Endothelial cell of umbilical vein (primary cell): Measurements from ENCODE around the gene CNTNAP1. TPM values are rescaled to one million over a fixed set of nuclear protein-coding genes. Genes with fewer than 3 reads are reported as not detected.

Source experiments
- BruUV-seq: library from RNA; stranded (reverse); fragments of 400-500 nt; replicated peaks from 2 replicates; lab custom pipeline; 2021; lab: Mats Ljungman, UMichigan
- CTCF ChIA-PET: fragments of 300-600, 350-600 bp; sonication (Branson Sonifier 250); formaldehyde crosslinking; loops from one replicate; lab custom pipeline; 2021; ENCODE audit warnings: antibody characterized with exemption, inconsistent platforms; lab: Charles Lee
- POLR2A ChIA-PET: fragments of 300-600, 350-600 bp; sonication (Branson Sonifier 250); formaldehyde crosslinking; loops from one replicate; lab custom pipeline; 2021; ENCODE audit warnings: antibody characterized with exemption, inconsistent platforms; lab: Charles Lee
- DNase-seq: peaks from one replicate; pipeline ENCODE4 v3.0.0-alpha.2; 2011; ENCODE audit warnings: low read depth, low spot score
- FAIRE-seq: peaks from 2 replicates; lab custom pipeline; 2011; peaks lifted over from hg19 to GRCh38; lab: Jason Lieb, UNC
- H2AFZ ChIP-seq: 2 replicates; pipeline ENCODE4 v1.6.0; 2012; ENCODE audit warnings: low read depth, low read length, control low read depth, inconsistent platforms
- H3K27ac ChIP-seq: 2 replicates; pipeline ENCODE4 v1.5.1; 2011; ENCODE audit warnings: low read depth, mild to moderate bottlenecking, control low read depth, low read length, moderate library complexity; ENCODE audit not compliant: insufficient read depth
- H3K27me3 ChIP-seq, 2 experiments: 2 replicates each; pipeline versions ENCODE4 v1.6.0 to v1.6.1; 2011; ENCODE audit warnings: low read length in 2 of 2, mixed read lengths in 1 of 2; ENCODE audit not compliant: control insufficient read depth in 2 of 2, insufficient read depth in 2 of 2
- H3K36me3 ChIP-seq, 2 experiments: 2 replicates in 1 of 2; 3 replicates in 1 of 2; pipeline ENCODE4 v1.5.1; 2011; ENCODE audit warnings: low read length in 2 of 2, mild to moderate bottlenecking in 1 of 2, moderate library complexity in 1 of 2; ENCODE audit not compliant: control insufficient read depth in 2 of 2, insufficient read depth in 2 of 2; ENCODE audit errors: extremely low read depth in 1 of 2
- H3K4me1 ChIP-seq: 3 replicates; pipeline ENCODE4 v1.5.1; 2011; ENCODE audit warnings: mild to moderate bottlenecking, low read length; ENCODE audit not compliant: control insufficient read depth, insufficient read depth; ENCODE audit errors: extremely low read depth
- H3K4me2 ChIP-seq: 2 replicates; pipeline ENCODE4 v1.6.1; 2011; ENCODE audit warnings: low read length, control low read depth, mixed read lengths; ENCODE audit not compliant: insufficient read depth
- H3K4me3 ChIP-seq, 3 experiments: fragments of 200-600 bp in 1 of 3; sonication (generic), shearing (Covaris generic) in 1 of 3; replicated peaks in 1 of 3; 2 replicates each; pipeline ENCODE4 v1.5.1; 2011 to 2016; ENCODE audit warnings: control low read depth in 3 of 3, low read length in 3 of 3, mild to moderate bottlenecking in 2 of 3, inconsistent platforms in 1 of 3, low read depth in 1 of 3, moderate library complexity in 1 of 3; ENCODE audit not compliant: insufficient read depth in 1 of 3
- H3K79me2 ChIP-seq: 2 replicates; pipeline ENCODE4 v1.6.0; 2012; ENCODE audit warnings: low read length, inconsistent platforms; ENCODE audit not compliant: control insufficient read depth, insufficient read depth
- H3K9ac ChIP-seq: replicated peaks from 2 replicates; pipeline ENCODE3; 2011; ENCODE audit warnings: low read length, control low read depth; ENCODE audit not compliant: insufficient read depth; ENCODE audit errors: extremely low read depth
- H3K9me1 ChIP-seq: replicated peaks from 3 replicates; pipeline ENCODE4 v1.6.0; 2011; ENCODE audit warnings: mild to moderate bottlenecking, low read length; ENCODE audit not compliant: control insufficient read depth, insufficient read depth; ENCODE audit errors: extremely low read depth
- H3K9me3 ChIP-seq: replicated peaks from 2 replicates; pipeline ENCODE4 v1.5.1; 2012; ENCODE audit warnings: low read length, inconsistent platforms; ENCODE audit not compliant: control insufficient read depth, insufficient read depth
- H4K20me1 ChIP-seq: replicated peaks from 2 replicates; pipeline ENCODE3; 2011; ENCODE audit warnings: mild to moderate bottlenecking, low read length; ENCODE audit not compliant: control insufficient read depth, insufficient read depth; ENCODE audit errors: extremely low read depth
- EZH2 ChIP-seq: IDR thresholded peaks from 2 replicates; pipeline ENCODE4 v1.6.1; 2012; ENCODE audit warnings: borderline replicate concordance, low read depth, mild to moderate bottlenecking, moderate library complexity, low read length, inconsistent platforms; ENCODE audit not compliant: severe bottlenecking
- FOS ChIP-seq: IDR thresholded peaks from 2 replicates; pipeline ENCODE4 v1.6.1; 2011; ENCODE audit warnings: mild to moderate bottlenecking, low read length, moderate library complexity, borderline replicate concordance; ENCODE audit not compliant: insufficient read depth
- GATA2 ChIP-seq: IDR thresholded peaks from 2 replicates; pipeline ENCODE4 v1.7.0; 2011; ENCODE audit warnings: low read depth, mild to moderate bottlenecking, moderate library complexity, mixed read lengths, low read length; ENCODE audit not compliant: insufficient read length, insufficient read depth
- JUN ChIP-seq: IDR thresholded peaks from 2 replicates; pipeline ENCODE4 v1.6.1; 2011; ENCODE audit warnings: borderline replicate concordance, low read depth; ENCODE audit not compliant: insufficient read length, insufficient read depth
- MYC ChIP-seq: IDR thresholded peaks from one replicate; pipeline ENCODE4 v1.6.1; 2011; ENCODE audit warnings: mild to moderate bottlenecking, low read depth, low read length
- POLR2A ChIP-seq: IDR thresholded peaks from 2 replicates; pipeline ENCODE4 v1.6.1; 2012; ENCODE audit warnings: low read depth, mild to moderate bottlenecking, control low read depth, low read length
- POLR2AphosphoS5 ChIP-seq: IDR thresholded peaks from 2 replicates; pipeline ENCODE4 v1.6.1; 2012; ENCODE audit warnings: low read depth, mild to moderate bottlenecking, control low read depth, low read length, moderate library complexity; ENCODE audit not compliant: insufficient read depth
- dilution Hi-C: fragments of 300-500 bp; cut with MboI; formaldehyde crosslinking; loops from one replicate; pipeline ENCODE4 v1.15.0; 2019; ENCODE audit warnings: low sequenced_read_pairs; ENCODE audit not compliant: extremely low pct_ligation_motif_present
- intact Hi-C: fragments of 100-400 bp; cut with micrococcal nuclease; formaldehyde crosslinking; loops from one replicate; pipeline ENCODE4 v1.10.0; 2022
- polyA plus RNA-seq, 4 experiments: library from polyadenylated mRNA; depleted of rRNA in 3 of 4; stranded (reverse) in 3 of 4; unstranded in 1 of 4; fragments of >200 nt; gene quantifications; 2 replicates each; pipeline versions ENCODE4 v1.2.1 to v1.2.3, GENCODE V29; 2011 to 2012; ENCODE audit warnings: missing spikeins in 1 of 4
- total RNA-seq: library from RNA; stranded (reverse); gene quantifications from 2 replicates; pipeline ENCODE4 v1.2.3, GENCODE V29; 2021
- TF ChIP-seq, protein P1 (sequence below), 2 donors: IDR thresholded peaks; 1 replicate in 1 of 2; 2 replicates in 1 of 2; pipeline ENCODE4 v1.5.1; 2011; ENCODE audit warnings: low read length in 2 of 2, mild to moderate bottlenecking in 2 of 2, moderate library complexity in 2 of 2, control low read depth in 1 of 2, inconsistent platforms in 1 of 2, low read depth in 1 of 2; ENCODE audit not compliant: insufficient read depth in 1 of 2; ENCODE audit errors: extremely low read depth in 1 of 2
- TF ChIP-seq, protein P2 (sequence below): IDR thresholded peaks from 2 replicates; pipeline ENCODE4 v1.6.1; 2011; ENCODE audit not compliant: insufficient read depth, insufficient read length

Gene CNTNAP1
- total and polyA plus RNA-seq, 2 donors (not counting 3 experiments of a cell fraction or from before 2014, with no cell fraction given), result 26.3 to 44.8 TPM

DNA sequence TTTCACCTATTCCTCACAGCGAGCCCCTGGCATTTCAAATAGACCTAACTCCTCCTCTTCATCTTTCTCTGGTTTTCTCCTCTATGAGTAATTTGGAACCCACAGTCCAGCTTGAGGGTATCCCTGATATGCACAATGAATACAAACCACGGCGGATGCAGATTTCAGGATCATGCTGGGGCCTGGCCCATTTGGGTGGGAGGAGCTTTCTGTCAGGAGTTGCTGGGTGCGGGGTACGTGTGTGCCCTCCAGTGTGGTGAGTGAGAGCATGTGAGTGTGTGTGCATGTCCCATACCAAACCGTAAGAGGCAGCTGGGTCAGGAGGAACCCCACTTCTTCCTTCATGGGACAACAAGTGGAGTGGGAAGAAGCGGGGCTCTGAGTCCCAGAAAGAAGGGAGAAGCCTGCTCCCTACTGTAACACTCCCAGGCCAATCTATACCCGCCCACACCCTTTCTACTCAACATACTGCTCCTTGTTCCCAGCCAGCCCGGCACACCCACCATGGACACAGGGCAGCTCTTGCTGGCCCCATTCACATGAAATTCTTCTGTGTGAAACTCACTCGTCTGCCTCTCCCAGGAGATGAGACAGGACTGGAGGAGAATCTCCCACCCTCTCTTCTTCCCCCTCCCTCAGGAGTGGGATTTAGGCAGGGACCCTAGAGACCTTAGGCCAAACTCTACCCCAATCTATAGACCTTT, 18.4 kb downstream of the CNTNAP1 start:
- no TSS peak for BruUV-seq
- no peaks in the 10 kb centered on the region for H3K4me1 ChIP-seq
- POLR2A ChIA-PET, result no interaction called here

More for the DNA sequence above, 18.4 kb downstream of the CNTNAP1 start:
- no peak for FAIRE-seq
- Histone ChIP-seq H3K4me3 (no peak overlapping the region), H3K36me3 (peaks cover 10 to 32% of the 10 kb centered on the region in 2 experiments), H3K4me2 (no peak overlapping the region), H3K9ac (no peak overlapping the region), H2AFZ (no peak overlapping the region), H3K27ac (no peak overlapping the region), H4K20me1 (no peaks in the 10 kb centered on the region), H3K27me3 (no peaks in the 10 kb centered on the region), H3K79me2 (no peaks in the 10 kb centered on the region), H3K9me3 (no peaks in the 10 kb centered on the region), H3K9me1 (no peaks in the 10 kb centered on the region)
- intact Hi-C loops (no loop called here), dilution Hi-C loops (no loop called here)
- DNase-seq, result no peak
- CTCF ChIA-PET, result interaction anchor here (3.1 kb wide), 1 partner anchor 122 kb away, joined by 19 read pairs; no protein-coding TSS in a partner anchor
- TF ChIP-seq, protein P1, sequence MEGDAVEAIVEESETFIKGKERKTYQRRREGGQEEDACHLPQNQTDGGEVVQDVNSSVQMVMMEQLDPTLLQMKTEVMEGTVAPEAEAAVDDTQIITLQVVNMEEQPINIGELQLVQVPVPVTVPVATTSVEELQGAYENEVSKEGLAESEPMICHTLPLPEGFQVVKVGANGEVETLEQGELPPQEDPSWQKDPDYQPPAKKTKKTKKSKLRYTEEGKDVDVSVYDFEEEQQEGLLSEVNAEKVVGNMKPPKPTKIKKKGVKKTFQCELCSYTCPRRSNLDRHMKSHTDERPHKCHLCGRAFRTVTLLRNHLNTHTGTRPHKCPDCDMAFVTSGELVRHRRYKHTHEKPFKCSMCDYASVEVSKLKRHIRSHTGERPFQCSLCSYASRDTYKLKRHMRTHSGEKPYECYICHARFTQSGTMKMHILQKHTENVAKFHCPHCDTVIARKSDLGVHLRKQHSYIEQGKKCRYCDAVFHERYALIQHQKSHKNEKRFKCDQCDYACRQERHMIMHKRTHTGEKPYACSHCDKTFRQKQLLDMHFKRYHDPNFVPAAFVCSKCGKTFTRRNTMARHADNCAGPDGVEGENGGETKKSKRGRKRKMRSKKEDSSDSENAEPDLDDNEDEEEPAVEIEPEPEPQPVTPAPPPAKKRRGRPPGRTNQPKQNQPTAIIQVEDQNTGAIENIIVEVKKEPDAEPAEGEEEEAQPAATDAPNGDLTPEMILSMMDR (IDR thresholded peaks at IDR 0.05; ENCODE audit: extremely low read depth in 1 of 2, insufficient read depth in 1 of 2, low read depth in 1 of 2, low read length in 2 of 2), result no peak
- TF ChIP-seq POLR2A, result no peak
- no peak for TF ChIP-seq POLR2AphosphoS5
- no peak for TF ChIP-seq MYC
- TF ChIP-seq EZH2, result no peak
- TF ChIP-seq JUN, result no peak
- no peak for TF ChIP-seq FOS
- no peak for TF ChIP-seq GATA2
- TF ChIP-seq, protein P2, sequence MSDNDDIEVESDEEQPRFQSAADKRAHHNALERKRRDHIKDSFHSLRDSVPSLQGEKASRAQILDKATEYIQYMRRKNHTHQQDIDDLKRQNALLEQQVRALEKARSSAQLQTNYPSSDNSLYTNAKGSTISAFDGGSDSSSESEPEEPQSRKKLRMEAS, result no peak
